ENCODE measurements around the gene FTCD.
A peak's percentile ranks its signal among the peaks of the same experiment; 100 is the strongest.
"Not testable (repeated sequence)": the region's sequence is repeated elsewhere in the genome, so short reads cannot be mapped to it uniquely, and the experiment has no call there.

FTCD gene, protein sequence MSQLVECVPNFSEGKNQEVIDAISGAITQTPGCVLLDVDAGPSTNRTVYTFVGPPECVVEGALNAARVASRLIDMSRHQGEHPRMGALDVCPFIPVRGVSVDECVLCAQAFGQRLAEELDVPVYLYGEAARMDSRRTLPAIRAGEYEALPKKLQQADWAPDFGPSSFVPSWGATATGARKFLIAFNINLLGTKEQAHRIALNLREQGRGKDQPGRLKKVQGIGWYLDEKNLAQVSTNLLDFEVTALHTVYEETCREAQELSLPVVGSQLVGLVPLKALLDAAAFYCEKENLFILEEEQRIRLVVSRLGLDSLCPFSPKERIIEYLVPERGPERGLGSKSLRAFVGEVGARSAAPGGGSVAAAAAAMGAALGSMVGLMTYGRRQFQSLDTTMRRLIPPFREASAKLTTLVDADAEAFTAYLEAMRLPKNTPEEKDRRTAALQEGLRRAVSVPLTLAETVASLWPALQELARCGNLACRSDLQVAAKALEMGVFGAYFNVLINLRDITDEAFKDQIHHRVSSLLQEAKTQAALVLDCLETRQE

GRCh38 chr21:46155514-46156377, at the start of gene FTCD:
FTCD (minus strand) TSS chr21:46155579; CDS start chr21:46155523, 56 bp downstream.
- no peak for DNase-seq (ENCODE audit: low read depth)

GRCh38 chr21:46205166-46205565, 49.8 kb upstream of the FTCD start:
- no peak for DNase-seq (ENCODE audit: low read depth)

DNA sequence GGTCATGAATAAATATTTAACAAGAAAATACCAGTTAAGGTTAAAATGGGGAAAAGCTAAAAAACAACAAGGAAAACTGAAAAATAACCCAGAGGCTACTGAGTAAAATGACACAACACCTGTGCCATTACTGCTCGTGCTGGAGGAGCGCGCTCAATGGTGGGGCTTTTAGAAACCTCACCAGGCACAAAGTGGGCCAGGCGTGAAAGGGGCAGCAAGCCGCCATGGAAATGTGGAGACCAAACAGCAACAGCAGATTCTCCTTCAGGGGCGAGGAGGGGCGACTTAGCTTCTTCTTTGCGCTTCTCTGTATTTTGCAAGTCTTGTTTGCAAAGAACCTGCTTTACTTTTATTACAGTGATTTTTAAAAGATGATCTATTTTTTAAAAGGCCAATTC, 47.8 kb upstream of the FTCD start:
- no peak for DNase-seq (ENCODE audit: low read depth)

- no peak for DNase-seq (ENCODE audit: low read depth)
Observed at GRCh38 chr21:46202592-46203202, 47.3 kb upstream of the FTCD start.

DNA sequence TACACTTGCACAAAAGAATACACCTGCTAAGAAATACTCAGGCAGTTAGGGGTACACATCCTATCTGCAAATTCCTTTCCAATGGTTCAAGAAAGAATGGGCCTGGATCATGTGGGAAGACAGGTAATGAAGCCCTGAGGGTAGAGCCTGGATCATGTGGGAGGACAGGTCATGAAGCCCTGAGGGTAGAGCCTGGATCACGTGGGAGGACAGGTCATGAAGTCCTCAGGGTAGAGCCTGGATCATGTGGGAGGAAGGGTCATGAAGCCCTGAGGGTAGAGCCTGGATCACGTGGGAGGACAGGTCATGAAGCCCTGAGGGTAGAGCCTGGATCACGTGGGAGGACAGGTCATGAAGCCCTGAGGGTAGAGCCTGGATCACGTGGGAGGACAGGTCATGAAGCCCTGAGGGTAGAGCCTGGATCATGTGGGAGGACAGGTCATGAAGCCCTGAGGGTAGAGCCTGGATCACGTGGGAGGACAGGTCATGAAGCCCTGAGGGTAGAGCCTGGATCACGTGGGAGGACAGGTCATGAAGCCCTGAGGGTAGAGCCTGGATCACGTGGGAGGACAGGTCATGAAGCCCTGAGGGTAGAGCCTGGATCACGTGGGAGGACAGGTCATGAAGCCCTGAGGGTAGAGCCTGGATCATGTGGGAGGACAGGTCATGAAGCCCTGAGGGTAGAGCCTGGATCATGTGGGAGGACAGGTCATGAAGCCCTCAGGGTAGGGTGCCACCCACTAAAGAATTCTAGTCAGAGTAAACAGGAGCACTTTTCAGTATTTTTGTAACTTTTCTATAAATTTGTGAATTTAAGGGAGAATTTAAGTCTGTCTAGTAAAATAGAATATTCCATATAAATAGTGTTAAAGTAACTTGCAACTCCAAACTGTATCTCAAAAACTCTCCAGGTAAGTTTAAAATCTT, 45.8 kb upstream of the FTCD start:
- DNase-seq (ENCODE audit: low read depth), result not testable (repeated sequence)

DNA sequence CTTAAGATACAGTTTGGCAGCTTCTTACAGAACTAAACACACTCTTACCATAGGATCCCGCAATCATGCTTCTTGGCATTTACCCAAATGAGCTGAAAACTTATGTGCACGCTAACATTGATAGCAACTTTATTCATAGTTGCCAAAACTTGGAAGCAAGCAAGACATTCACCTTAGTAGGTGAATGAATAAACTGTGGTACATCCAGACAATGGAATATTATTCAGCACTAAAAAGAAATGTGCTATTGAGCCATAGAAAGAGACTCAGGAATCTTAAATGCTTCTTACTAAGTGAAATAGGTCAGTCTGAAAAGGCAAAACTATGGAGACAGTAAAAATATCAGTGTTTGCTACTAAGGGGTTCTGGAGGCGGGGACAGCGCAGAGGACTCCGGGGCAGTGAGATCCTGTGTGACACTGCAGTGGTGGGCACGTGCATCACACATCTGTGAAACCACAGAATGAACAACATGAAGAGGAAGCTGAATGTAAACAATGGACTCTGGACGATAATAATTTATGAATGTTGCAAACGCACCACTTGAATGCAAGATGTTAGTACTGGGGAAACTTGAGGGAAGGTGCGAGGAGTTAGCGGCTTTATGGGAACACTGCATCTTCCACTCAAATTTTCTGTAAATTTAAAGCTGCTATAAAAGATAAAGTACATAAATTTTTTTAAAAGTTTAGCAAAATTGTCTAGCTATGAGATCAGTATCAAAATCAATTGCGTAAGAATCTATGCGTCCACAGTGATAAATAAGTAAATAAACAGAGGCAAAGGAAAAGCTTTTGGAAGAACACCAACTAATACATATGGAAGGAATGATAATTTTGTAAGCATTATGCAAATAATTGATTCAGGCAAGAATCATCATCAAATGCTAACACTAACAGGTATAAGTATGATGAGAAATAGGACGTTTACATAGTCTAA, 44.3 kb upstream of the FTCD start:
- DNase-seq (ENCODE audit: low read depth), result no peak

DNA sequence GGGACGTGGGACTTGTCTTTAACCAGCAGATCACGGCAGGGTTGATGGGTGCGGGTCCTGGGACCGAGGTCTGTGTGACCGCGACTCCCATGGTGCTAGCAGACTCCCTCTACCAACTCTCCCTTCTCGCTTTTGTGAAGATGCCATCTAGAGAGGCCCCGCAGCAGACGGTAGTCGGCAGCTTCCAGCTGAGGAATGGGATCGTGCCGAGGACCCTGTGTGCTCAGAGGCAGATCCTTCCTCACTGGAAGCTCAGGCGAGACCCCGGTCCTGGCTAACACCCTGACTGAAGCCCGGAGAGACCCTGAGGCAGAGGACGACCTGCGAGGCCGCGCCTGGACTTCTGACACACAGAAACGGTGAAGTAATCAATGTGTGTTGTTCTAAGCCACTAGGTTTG, 41.4 kb upstream of the FTCD start:
- DNase-seq (ENCODE audit: low read depth), result no peak

DNA sequence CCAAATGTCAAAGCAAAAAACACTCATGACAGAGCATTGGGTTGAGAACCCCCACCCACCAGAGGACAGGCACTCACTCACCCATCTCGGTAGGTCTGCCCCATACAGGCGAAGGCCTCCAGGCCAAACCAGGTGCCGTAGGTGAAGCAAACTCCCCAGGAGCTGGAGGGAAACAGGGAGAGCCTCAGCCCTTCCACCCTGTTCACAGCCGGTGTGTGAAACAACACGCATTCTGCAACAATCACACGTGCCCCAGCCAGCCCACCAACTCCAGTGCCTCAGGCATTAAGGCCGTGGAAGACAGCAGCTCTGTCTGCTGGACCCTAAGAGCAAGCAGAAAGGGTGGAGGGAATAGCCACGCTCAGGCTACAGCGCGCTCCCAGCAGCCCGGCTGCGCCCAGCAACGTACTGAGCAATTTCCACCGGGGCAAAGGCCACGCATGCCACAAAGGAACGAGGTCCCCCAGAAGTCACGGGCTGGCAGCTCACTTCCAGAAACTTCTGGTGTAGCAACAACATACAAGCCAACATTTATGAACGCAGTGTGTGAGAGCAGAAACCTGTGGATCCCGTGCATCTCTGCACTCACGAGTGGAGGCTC, 40.3 kb upstream of the FTCD start:
- no peak for DNase-seq (ENCODE audit: low read depth)

GRCh38 chr21:46194374-46195334, 39.3 kb upstream of the FTCD start:
- DNase-seq (ENCODE audit: low read depth), result no peak

DNA sequence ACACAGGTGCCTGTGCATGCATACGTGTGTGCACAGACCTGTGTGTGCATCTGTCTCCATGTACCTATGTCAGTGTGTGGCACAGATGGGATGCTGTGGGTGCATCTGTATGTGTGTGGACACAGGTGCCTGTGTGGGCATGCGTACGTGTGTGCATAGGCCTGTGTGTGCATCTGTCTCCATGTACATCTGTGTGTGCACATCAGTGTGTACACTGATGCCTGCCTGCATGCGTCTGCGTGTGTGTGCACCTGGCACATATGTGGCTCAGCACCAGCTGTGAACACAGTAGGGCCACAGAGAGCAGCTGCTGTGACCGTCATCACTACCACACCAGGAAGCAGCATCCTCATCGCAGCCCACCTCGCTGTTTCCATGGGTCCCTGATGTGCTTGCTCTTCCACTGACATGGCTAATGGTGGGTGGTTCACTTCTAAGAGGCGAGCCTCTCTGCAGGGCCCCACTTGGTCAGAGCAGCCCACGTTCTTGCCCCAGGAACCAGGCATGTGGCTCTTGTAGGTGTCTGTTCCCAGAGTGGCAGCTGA, 38.5 kb upstream of the FTCD start:
- DNase-seq (ENCODE audit: low read depth), result no peak

DNA sequence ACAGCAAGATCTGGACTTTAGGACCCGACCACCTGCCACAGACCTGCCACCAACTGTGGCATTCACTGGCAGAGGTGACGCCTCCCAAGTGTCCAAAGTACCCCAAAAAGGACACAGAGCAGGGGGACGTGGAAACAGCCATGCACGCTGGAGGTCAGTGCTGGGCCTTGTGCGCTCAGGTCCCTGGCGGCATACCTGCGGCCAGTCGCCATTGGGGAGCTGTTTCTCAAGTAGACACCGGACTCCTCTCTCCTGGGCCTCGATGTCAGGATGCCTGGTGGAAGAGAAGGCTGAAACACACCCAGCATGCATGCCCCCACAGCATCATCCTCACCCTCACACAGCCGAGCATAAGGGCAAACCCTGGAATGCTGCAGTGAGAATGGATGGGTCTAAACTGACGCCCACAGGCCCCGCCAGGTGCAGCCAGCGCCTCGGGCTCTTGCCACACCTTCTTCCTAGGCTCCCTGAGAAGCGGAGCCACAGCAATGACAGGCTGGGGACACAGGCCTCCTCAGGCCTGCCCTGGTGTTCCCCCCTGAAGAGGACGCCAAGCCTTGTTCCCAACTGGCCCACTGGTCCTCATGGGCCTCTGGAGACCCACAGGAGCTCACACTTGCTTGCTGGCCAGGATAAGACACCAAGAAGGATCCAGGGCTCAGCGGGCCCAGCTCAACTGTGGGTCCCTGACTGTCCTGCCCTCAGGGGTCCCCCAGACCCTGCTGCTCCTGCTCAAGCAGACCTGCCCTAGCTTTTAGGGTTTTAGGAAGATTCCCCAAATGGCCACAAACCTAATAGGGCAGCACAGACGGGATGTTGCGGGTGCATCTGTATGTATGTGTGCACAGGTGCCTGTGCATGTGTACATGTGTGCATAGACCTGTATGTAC, 36.6 kb upstream of the FTCD start:
- DNase-seq (ENCODE audit: low read depth), result no peak

DNA sequence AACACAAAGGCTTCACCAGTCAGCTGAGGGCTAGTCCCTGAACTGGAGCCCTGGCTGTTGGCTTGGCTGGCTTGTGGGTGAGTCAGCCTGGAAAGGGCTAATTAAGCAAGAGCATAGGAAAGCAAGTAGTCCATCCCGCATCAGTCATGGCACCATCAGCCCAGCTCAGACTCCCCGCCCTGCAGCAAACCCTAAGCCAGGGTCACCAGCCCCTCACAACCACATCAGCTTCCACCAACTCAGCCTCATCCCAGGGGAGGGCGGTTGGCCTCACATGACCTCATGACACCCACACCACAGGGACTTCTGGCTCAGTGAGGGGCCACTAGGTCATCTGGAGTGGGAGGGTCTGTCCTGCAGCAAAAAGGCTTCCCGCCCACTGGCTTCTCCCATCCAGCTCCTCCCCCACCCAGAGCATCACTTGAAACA, 35.9 kb upstream of the FTCD start:
- peak; percentile 85 for DNase-seq (ENCODE audit: low read depth)

DNA sequence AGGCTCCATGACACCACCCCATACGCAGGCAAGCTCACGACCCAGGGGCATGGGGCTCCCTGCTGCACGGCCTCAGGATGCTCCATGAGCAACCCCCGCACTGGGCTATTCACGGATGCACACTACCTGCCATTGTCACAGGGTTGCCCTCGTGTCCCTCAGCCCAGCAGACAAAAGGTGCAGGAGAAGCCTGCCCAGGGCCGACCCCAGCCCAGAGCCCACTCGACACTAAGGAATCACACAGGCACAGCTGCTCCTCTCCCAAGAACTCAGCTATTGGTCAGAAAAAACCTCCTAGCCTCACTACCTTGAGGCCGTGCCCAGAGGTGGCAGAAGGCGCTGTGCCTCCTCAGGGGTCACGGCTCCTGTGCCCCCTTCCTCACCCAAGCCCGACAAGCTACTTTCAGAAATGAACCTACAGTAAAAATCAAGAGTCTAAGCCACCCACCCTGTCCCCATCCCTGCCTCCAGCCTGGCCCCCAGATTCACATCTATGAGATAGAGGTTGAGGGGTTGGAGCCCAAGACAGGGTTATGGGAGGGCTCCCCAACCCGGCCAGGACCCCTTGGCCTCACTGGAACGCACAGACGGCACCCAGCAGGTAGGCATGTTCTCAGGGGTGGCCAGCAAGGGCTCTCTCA, 35.2 kb upstream of the FTCD start:
- no peak for DNase-seq (ENCODE audit: low read depth)

DNA sequence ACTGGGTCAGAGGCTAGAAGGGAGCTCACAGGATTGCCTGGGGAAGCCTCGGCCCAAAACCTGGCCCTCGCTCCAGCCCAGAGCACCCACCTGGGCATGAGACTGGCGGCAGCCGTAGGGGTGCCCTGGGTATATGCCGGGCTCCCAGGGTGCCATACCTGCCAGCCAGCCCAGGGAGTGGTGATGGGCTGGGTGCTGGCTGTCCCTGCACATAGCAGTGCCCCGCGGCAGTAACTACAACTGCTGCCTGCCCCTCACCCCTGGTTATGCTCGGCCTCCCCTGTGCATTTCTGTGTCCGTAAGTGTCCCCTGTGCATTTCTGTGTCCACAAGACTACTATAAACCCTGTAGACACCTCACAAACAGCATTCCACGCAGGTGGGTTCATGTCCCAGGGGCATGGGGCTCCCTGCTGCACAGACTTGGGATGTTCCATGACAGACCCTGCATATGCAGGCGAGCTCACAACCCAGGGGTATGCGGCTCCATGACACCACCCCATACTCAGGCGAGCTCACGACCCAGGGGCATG, 34.6 kb upstream of the FTCD start:
- no peak for DNase-seq (ENCODE audit: low read depth)

DNA sequence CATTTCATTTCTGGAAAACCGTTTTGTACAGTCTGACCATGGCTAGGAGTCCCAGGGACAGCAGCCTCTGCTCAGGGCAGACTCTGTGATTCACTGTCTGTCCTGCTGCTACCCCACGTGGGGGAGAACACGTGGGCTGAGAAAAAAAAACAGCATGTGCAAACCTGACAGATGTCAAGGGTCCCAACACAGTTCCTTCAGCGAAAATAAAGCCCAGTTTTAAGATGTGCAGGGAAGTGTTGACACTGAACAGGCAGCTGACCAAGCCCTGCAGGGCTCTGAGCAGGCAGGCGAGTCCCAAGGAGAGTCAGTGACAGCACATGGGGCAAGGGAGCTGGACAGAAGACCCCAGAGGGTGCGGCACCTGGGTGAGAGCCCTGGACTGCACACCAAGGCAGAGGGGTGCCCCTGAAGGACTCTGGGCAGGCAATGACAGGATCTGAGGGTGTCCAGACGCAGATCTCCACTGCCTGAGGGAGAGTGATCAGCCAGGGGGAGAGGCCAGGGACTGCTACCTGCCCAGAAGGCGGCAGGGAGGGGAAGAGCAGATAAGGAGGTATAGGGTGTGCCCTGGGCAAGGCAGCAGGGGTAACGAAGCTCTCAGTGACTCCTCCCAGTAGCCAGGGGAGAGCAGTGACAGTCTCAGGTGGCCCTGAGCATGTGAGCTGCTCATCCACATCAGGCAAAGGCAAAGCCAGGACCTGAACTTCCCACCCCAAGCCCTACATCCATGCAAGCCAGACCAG, 34.0 kb upstream of the FTCD start:
- DNase-seq (ENCODE audit: low read depth), result peak; percentile 60
